GM23338 (cell line): Measurements from ENCODE around the gene GPR156. TPM values are rescaled to one million over a fixed set of nuclear protein-coding genes. Genes with fewer than 3 reads are reported as not detected.

Experiments
- ATAC-seq: fragments of 200-7000 bp; cut with Tn5 transposase; 3 replicates; pipeline ENCODE4 v1.9.1; 2020
- DNase-seq: peaks from one replicate; pipeline ENCODE4 v3.0.0-alpha.2; 2015; ENCODE audit warnings: low spot score
- H2AFZ ChIP-seq: fragments of 200-600 bp; sonication (generic); 2 replicates; pipeline ENCODE4 v1.8.0; 2016; ENCODE audit warnings: antibody characterized with exemption, mild to moderate bottlenecking, moderate library complexity
- H3F3A ChIP-seq: fragments of 200-600 bp; sonication (generic); replicated peaks from 2 replicates; pipeline ENCODE4 v1.8.0; 2017; ENCODE audit warnings: antibody characterized with exemption, mixed run types, low read depth
- H3K27ac ChIP-seq: fragments of 200-600 bp; sonication (generic); 2 replicates; pipeline ENCODE4 v1.6.1; 2016; ENCODE audit warnings: low read depth
- H3K27me3 ChIP-seq: fragments of 200-600 bp; sonication (generic); 2 replicates; pipeline ENCODE4 v1.8.0; 2016; ENCODE audit warnings: mild to moderate bottlenecking, mixed run types, moderate library complexity; ENCODE audit not compliant: insufficient read depth
- H3K36me3 ChIP-seq: fragments of 200-600 bp; sonication (generic); 2 replicates; pipeline ENCODE4 v1.8.0; 2016; ENCODE audit warnings: mild to moderate bottlenecking; ENCODE audit not compliant: insufficient read depth
- H3K4me1 ChIP-seq: fragments of 200-600 bp; sonication (generic); 2 replicates; pipeline ENCODE4 v1.8.0; 2016; ENCODE audit warnings: mild to moderate bottlenecking, moderate library complexity; ENCODE audit not compliant: insufficient read depth
- H3K4me2 ChIP-seq: fragments of 200-600 bp; sonication (generic); 2 replicates; pipeline ENCODE4 v1.7.1; 2017; ENCODE audit warnings: mixed run types
- H3K4me3 ChIP-seq: fragments of 200-600 bp; sonication (generic); 2 replicates; pipeline ENCODE4 v1.6.1; 2016; ENCODE audit warnings: mixed run types
- H3K79me2 ChIP-seq: fragments of 200-600 bp; sonication (generic); replicated peaks from 2 replicates; pipeline ENCODE4 v1.8.0; 2017; ENCODE audit warnings: mild to moderate bottlenecking; ENCODE audit not compliant: insufficient read depth
- H3K9me2 ChIP-seq: fragments of 200-600 bp; sonication (generic); 2 replicates; pipeline ENCODE4 v1.8.0; 2017; ENCODE audit not compliant: insufficient read depth
- H4K20me1 ChIP-seq: fragments of 200-600 bp; sonication (generic); replicated peaks from 2 replicates; pipeline ENCODE4 v1.8.0; 2017; ENCODE audit warnings: mild to moderate bottlenecking; ENCODE audit not compliant: insufficient read depth
- H3K27ac Mint-ChIP-seq: 2 replicates; pipeline ENCODE4 v1.8.0; 2020; ENCODE audit warnings: inconsistent platforms, mild to moderate bottlenecking, moderate library complexity, mixed read lengths
- H3K27me3 Mint-ChIP-seq: 3 replicates; pipeline ENCODE4 v1.8.0; 2022; ENCODE audit warnings: low read depth, mild to moderate bottlenecking, moderate library complexity, mixed read lengths, inconsistent platforms; ENCODE audit not compliant: insufficient read depth, poor library complexity
- H3K36me3 Mint-ChIP-seq: 3 replicates; pipeline ENCODE4 v1.8.0; 2021; ENCODE audit warnings: low read depth, mild to moderate bottlenecking, inconsistent platforms, moderate library complexity, mixed read lengths
- H3K4me1 Mint-ChIP-seq: 3 replicates; pipeline ENCODE4 v1.8.0; 2020; ENCODE audit warnings: mild to moderate bottlenecking, inconsistent platforms, mixed read lengths
- H3K4me3 Mint-ChIP-seq: 3 replicates; pipeline ENCODE4 v1.8.0; 2021; ENCODE audit warnings: moderate library complexity, mild to moderate bottlenecking, inconsistent platforms, mixed read lengths
- H3K9me3 Mint-ChIP-seq: 3 replicates; pipeline ENCODE4 v1.8.0; 2020; ENCODE audit warnings: moderate library complexity, mild to moderate bottlenecking, inconsistent platforms, mixed read lengths
- CREB1 ChIP-seq: fragments of 250-450 bp; sonication (Bioruptor Pico); IDR thresholded peaks from 2 replicates; pipeline ENCODE4 v1.5.0; 2020; ENCODE audit warnings: low read depth, mild to moderate bottlenecking, moderate library complexity
- EZH2 ChIP-seq: fragments of 200-600 bp; sonication (generic); IDR thresholded peaks from one replicate; pipeline ENCODE4 v1.8.0; 2017; ENCODE audit warnings: antibody characterized with exemption, mild to moderate bottlenecking, low read depth; ENCODE audit not compliant: unreplicated experiment
- EZH2phosphoT487 ChIP-seq: fragments of 200-600 bp; sonication (generic); IDR thresholded peaks from one replicate; pipeline ENCODE4 v1.8.1; 2018; ENCODE audit warnings: antibody characterized with exemption; ENCODE audit not compliant: unreplicated experiment
- NANOG ChIP-seq: IDR thresholded peaks from 2 replicates; pipeline ENCODE4 v1.6.1; 2016; ENCODE audit warnings: antibody characterized with exemption, borderline replicate concordance
- POLR2AphosphoS5 ChIP-seq: IDR thresholded peaks from 2 replicates; pipeline ENCODE4 v1.6.1; 2016; ENCODE audit warnings: antibody characterized with exemption, low read depth
- STAT1 ChIP-seq: IDR thresholded peaks from one replicate; pipeline ENCODE4 v1.6.1; 2016; ENCODE audit warnings: antibody characterized with exemption; ENCODE audit not compliant: unreplicated experiment
- ZNF114 ChIP-seq: fragments of 250-450 bp; sonication (Bioruptor Pico); IDR thresholded peaks from 2 replicates; pipeline ENCODE4 v1.5.0; 2020; ENCODE audit warnings: mild to moderate bottlenecking, moderate library complexity
- ZNF331 ChIP-seq: fragments of 250-450 bp; sonication (Bioruptor Pico); IDR thresholded peaks from 2 replicates; pipeline ENCODE4 v1.5.0; 2020; ENCODE audit warnings: low read depth, mild to moderate bottlenecking, moderate library complexity
- polyA plus RNA-seq: library from polyadenylated mRNA; unstranded; fragments of >200 nt; fragmentation: Nextera tagmentation; extraction: Ambion mirVana; gene quantifications from 2 replicates; pipeline ENCODE4 v1.2.1, GENCODE V29; 2016
- total RNA-seq: library from RNA; depleted of rRNA; stranded (reverse); fragments of >200 nt; shearing (Covaris generic); gene quantifications from 2 replicates; pipeline ENCODE4 v1.2.3, GENCODE V29; 2014
- TF ChIP-seq, protein P1 (sequence below): IDR thresholded peaks from 2 replicates; pipeline ENCODE4 v1.6.1; 2016; ENCODE audit warnings: antibody characterized with exemption
- TF ChIP-seq, protein P2 (sequence below): fragments of 250-450 bp; sonication (Bioruptor Pico); IDR thresholded peaks from 2 replicates; pipeline ENCODE4 v1.5.0; 2020; ENCODE audit warnings: mild to moderate bottlenecking, moderate library complexity
- TF ChIP-seq, protein P3 (sequence below): IDR thresholded peaks from one replicate; pipeline ENCODE4 v1.6.1; 2018; ENCODE audit warnings: antibody characterized with exemption; ENCODE audit not compliant: unreplicated experiment

The GPR156 gene
- total and polyA plus RNA-seq, 2 experiments from 2014 or later = 0.50 to 2.5 TPM

DNA sequence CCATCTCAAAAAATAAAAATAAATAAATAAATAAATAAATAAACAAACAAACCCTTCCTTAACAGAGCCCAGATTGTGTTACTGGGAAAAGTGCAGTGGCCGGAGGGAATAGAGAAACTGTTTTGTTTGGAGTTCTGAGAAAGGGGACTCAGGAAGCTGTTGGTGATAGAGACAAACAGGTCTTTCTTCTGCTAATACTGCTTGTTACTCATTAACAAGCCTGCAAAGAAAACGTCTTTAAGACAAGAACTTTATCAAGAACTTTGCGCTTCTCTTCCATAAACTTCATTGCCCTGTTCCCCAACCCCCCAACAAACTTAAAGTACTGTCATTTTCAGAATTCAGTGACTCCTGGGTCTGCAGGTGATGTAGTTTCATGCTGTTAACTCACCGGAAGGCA lies 122.0 kb downstream of the GPR156 start:
- TF ChIP-seq NANOG (no peak), ZNF331 (CRISPR knock-in tag) (no peak), STAT1 (no peak)
- TF ChIP-seq, protein P1, sequence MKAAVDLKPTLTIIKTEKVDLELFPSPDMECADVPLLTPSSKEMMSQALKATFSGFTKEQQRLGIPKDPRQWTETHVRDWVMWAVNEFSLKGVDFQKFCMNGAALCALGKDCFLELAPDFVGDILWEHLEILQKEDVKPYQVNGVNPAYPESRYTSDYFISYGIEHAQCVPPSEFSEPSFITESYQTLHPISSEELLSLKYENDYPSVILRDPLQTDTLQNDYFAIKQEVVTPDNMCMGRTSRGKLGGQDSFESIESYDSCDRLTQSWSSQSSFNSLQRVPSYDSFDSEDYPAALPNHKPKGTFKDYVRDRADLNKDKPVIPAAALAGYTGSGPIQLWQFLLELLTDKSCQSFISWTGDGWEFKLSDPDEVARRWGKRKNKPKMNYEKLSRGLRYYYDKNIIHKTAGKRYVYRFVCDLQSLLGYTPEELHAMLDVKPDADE = no peak
- Mint-ChIP-seq H3K9me3 (no peaks in the 10 kb centered on the region; the same call in 2 of the 3 replicates), H3K4me1 (no peaks in the 10 kb centered on the region; the same call in 2 of the 3 replicates), H3K36me3 (no peaks in the 10 kb centered on the region), H3K4me3 (no peak overlapping the region), H3K27ac (no peak overlapping the region), H3K27me3 (peaks cover 3% of the 10 kb centered on the region)
- no peak overlapping the region for H3K4me2 ChIP-seq
- H4K20me1 ChIP-seq = no peaks in the 10 kb centered on the region
- H3K4me3 ChIP-seq = no peak overlapping the region
- no peaks in the 10 kb centered on the region for H3K4me1 ChIP-seq
- H3F3A ChIP-seq = no peaks in the 10 kb centered on the region
- DNase-seq (no peak), ATAC-seq (no peak)
- H3K9me2 ChIP-seq = peaks cover 3% of the 10 kb centered on the region
- H3K36me3 ChIP-seq = no peaks in the 10 kb centered on the region
- H3K27ac ChIP-seq = no peak overlapping the region
- H3K27me3 ChIP-seq = no peaks in the 10 kb centered on the region
- H3K79me2 ChIP-seq = no peaks in the 10 kb centered on the region
- no peak overlapping the region for H2AFZ ChIP-seq

DNA sequence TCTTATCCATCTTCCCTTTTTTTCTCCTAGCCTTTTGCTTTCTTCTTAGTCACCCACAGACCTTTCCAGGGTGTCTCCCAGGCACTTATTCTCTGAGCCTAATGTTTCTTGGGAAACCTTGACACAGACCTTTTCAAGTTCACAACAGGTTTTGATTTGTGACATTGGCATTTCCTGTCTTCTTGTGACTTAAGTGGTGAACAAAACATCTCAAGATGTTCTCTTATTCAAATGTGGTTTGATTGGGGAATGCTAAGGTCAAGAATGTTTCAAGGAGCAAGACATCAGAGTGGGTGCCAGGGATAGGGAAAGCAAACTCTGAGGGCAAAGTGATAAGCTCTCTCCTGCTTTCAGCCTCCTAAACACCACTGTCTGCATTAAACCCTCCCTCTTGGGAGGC lies 122.6 kb downstream of the GPR156 start:
- H3K79me2 ChIP-seq = no peaks in the 10 kb centered on the region
- ATAC-seq (no peak), DNase-seq (no peak)
- no peak overlapping the region for H3K4me3 Mint-ChIP-seq
- H3K9me3 Mint-ChIP-seq = peaks cover under 1% of the 10 kb centered on the region; the same call in 2 of the 3 replicates
- no peaks in the 10 kb centered on the region for H4K20me1 ChIP-seq
- H3K36me3 ChIP-seq = no peaks in the 10 kb centered on the region
- peaks cover 3% of the 10 kb centered on the region for H3K9me2 ChIP-seq
- H3K4me1 ChIP-seq = no peaks in the 10 kb centered on the region
- no peak overlapping the region for H3K27ac ChIP-seq
- H3K27me3 Mint-ChIP-seq = peaks cover 2% of the 10 kb centered on the region
- no peaks in the 10 kb centered on the region for H3K27me3 ChIP-seq
- H3K4me2 ChIP-seq = no peak overlapping the region
- H3F3A ChIP-seq = no peaks in the 10 kb centered on the region
- no peak overlapping the region for H3K27ac Mint-ChIP-seq
- no peak overlapping the region for H2AFZ ChIP-seq
- no peaks in the 10 kb centered on the region for H3K36me3 Mint-ChIP-seq
- no peak overlapping the region for H3K4me3 ChIP-seq
- no peaks in the 10 kb centered on the region; the same call in 2 of the 3 replicates for H3K4me1 Mint-ChIP-seq
- no peak for TF ChIP-seq STAT1
- no peak for TF ChIP-seq CREB1
- TF ChIP-seq ZNF114 (CRISPR knock-in tag) = no peak
- TF ChIP-seq, protein P2, sequence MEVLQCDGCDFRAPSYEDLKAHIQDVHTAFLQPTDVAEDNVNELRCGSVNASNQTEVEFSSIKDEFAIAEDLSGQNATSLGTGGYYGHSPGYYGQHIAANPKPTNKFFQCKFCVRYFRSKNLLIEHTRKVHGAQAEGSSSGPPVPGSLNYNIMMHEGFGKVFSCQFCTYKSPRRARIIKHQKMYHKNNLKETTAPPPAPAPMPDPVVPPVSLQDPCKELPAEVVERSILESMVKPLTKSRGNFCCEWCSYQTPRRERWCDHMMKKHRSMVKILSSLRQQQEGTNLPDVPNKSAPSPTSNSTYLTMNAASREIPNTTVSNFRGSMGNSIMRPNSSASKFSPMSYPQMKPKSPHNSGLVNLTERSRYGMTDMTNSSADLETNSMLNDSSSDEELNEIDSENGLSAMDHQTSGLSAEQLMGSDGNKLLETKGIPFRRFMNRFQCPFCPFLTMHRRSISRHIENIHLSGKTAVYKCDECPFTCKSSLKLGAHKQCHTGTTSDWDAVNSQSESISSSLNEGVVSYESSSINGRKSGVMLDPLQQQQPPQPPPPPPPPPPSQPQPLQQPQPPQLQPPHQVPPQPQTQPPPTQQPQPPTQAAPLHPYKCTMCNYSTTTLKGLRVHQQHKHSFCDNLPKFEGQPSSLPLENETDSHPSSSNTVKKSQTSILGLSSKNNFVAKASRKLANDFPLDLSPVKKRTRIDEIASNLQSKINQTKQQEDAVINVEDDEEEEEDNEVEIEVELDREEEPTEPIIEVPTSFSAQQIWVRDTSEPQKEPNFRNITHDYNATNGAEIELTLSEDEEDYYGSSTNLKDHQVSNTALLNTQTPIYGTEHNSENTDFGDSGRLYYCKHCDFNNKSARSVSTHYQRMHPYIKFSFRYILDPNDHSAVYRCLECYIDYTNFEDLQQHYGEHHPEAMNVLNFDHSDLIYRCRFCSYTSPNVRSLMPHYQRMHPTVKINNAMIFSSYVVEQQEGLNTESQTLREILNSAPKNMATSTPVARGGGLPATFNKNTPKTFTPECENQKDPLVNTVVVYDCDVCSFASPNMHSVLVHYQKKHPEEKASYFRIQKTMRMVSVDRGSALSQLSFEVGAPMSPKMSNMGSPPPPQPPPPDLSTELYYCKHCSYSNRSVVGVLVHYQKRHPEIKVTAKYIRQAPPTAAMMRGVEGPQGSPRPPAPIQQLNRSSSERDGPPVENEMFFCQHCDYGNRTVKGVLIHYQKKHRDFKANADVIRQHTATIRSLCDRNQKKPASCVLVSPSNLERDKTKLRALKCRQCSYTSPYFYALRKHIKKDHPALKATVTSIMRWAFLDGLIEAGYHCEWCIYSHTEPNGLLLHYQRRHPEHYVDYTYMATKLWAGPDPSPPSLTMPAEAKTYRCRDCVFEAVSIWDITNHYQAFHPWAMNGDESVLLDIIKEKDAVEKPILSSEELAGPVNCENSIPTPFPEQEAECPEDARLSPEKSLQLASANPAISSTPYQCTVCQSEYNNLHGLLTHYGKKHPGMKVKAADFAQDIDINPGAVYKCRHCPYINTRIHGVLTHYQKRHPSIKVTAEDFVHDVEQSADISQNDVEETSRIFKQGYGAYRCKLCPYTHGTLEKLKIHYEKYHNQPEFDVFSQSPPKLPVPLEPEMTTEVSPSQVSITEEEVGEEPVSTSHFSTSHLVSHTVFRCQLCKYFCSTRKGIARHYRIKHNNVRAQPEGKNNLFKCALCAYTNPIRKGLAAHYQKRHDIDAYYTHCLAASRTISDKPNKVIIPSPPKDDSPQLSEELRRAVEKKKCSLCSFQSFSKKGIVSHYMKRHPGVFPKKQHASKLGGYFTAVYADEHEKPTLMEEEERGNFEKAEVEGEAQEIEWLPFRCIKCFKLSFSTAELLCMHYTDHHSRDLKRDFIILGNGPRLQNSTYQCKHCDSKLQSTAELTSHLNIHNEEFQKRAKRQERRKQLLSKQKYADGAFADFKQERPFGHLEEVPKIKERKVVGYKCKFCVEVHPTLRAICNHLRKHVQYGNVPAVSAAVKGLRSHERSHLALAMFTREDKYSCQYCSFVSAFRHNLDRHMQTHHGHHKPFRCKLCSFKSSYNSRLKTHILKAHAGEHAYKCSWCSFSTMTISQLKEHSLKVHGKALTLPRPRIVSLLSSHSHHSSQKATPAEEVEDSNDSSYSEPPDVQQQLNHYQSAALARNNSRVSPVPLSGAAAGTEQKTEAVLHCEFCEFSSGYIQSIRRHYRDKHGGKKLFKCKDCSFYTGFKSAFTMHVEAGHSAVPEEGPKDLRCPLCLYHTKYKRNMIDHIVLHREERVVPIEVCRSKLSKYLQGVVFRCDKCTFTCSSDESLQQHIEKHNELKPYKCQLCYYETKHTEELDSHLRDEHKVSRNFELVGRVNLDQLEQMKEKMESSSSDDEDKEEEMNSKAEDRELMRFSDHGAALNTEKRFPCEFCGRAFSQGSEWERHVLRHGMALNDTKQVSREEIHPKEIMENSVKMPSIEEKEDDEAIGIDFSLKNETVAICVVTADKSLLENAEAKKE (CRISPR knock-in tag) = no peak
- TF ChIP-seq EZH2phosphoT487 = no peak
- no peak for TF ChIP-seq POLR2AphosphoS5
- no peak for TF ChIP-seq EZH2
- no peak for TF ChIP-seq ZNF331 (CRISPR knock-in tag)
- TF ChIP-seq, protein P3, sequence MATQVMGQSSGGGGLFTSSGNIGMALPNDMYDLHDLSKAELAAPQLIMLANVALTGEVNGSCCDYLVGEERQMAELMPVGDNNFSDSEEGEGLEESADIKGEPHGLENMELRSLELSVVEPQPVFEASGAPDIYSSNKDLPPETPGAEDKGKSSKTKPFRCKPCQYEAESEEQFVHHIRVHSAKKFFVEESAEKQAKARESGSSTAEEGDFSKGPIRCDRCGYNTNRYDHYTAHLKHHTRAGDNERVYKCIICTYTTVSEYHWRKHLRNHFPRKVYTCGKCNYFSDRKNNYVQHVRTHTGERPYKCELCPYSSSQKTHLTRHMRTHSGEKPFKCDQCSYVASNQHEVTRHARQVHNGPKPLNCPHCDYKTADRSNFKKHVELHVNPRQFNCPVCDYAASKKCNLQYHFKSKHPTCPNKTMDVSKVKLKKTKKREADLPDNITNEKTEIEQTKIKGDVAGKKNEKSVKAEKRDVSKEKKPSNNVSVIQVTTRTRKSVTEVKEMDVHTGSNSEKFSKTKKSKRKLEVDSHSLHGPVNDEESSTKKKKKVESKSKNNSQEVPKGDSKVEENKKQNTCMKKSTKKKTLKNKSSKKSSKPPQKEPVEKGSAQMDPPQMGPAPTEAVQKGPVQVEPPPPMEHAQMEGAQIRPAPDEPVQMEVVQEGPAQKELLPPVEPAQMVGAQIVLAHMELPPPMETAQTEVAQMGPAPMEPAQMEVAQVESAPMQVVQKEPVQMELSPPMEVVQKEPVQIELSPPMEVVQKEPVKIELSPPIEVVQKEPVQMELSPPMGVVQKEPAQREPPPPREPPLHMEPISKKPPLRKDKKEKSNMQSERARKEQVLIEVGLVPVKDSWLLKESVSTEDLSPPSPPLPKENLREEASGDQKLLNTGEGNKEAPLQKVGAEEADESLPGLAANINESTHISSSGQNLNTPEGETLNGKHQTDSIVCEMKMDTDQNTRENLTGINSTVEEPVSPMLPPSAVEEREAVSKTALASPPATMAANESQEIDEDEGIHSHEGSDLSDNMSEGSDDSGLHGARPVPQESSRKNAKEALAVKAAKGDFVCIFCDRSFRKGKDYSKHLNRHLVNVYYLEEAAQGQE = no peak
